A673 (cell line): ENCODE measurements around the gene SPRYD4. TPM values are rescaled to one million over a fixed set of nuclear protein-coding genes. Genes with fewer than 3 reads are reported as not detected.

ENCODE experiments used
- BruUV-seq: library from RNA; stranded (reverse); fragments of 400-500 nt; replicated peaks from 2 replicates; lab custom pipeline; 2021; lab: Mats Ljungman, UMichigan
- CTCF ChIA-PET: fragments of 300-600 bp; sonication (Branson Sonifier 250); formaldehyde crosslinking; loops from one replicate; lab custom pipeline; 2022; ENCODE audit warnings: antibody characterized with exemption; lab: Charles Lee
- POLR2A ChIA-PET: fragments of 300-600 bp; sonication (Branson Sonifier 250); formaldehyde crosslinking; loops from one replicate; lab custom pipeline; 2022; ENCODE audit warnings: antibody characterized with exemption; ENCODE audit not compliant: low non-redundant PET; lab: Charles Lee
- DNase-seq: peaks from one replicate; pipeline ENCODE4 v3.0.0-alpha.2; 2015; ENCODE audit warnings: low spot score
- H3K27ac ChIP-seq: fragments of 200-600 bp; sonication (generic); 2 replicates; pipeline ENCODE4 v1.5.1; 2016; ENCODE audit warnings: mixed run types, low read depth, mild to moderate bottlenecking, mixed read lengths, antibody characterized with exemption, low read length; ENCODE audit not compliant: poor library complexity, severe bottlenecking
- H3K27me3 ChIP-seq: fragments of 200-600 bp; sonication (generic); replicated peaks from 2 replicates; pipeline ENCODE4 v1.6.1; 2017; ENCODE audit warnings: mixed run types, low read depth, mild to moderate bottlenecking, mixed read lengths, antibody characterized with exemption, low read length; ENCODE audit not compliant: insufficient read depth, poor library complexity
- H3K36me3 ChIP-seq: fragments of 200-600 bp; sonication (generic); 2 replicates; pipeline ENCODE4 v1.6.1; 2016; ENCODE audit warnings: mixed run types, mild to moderate bottlenecking, mixed read lengths, antibody characterized with exemption, low read length; ENCODE audit not compliant: insufficient read depth, poor library complexity, severe bottlenecking
- H3K4me1 ChIP-seq: fragments of 200-600 bp; sonication (generic); 2 replicates; pipeline ENCODE4 v1.6.1; 2017; ENCODE audit warnings: mixed run types, mild to moderate bottlenecking, mixed read lengths, antibody characterized with exemption, low read length; ENCODE audit not compliant: insufficient read depth, poor library complexity, severe bottlenecking
- H3K4me3 ChIP-seq: fragments of 200-600 bp; sonication (generic); 2 replicates; pipeline ENCODE4 v1.5.1; 2016; ENCODE audit warnings: low read depth, mixed run types, mild to moderate bottlenecking, mixed read lengths, low read length; ENCODE audit not compliant: poor library complexity, severe bottlenecking
- H3K9me3 ChIP-seq: fragments of 200-600 bp; sonication (generic); 2 replicates; pipeline ENCODE4 v1.6.1; 2016; ENCODE audit warnings: mixed run types, low read depth, mild to moderate bottlenecking, mixed read lengths, antibody characterized with exemption, low read length; ENCODE audit not compliant: poor library complexity, severe bottlenecking
- CTCF ChIP-seq: fragments of 300-800, 200-600 bp; sonication (generic); conservative IDR thresholded peaks from 2 replicates; pipeline ENCODE4 v1.5.1; 2017; ENCODE audit warnings: low read depth, mild to moderate bottlenecking, antibody characterized with exemption, low read length, moderate library complexity, mixed read lengths
- EZH2 ChIP-seq: fragments of 200-600 bp; sonication (generic); IDR thresholded peaks from 2 replicates; pipeline ENCODE4 v1.6.1; 2017; ENCODE audit warnings: borderline replicate concordance, low read depth, mild to moderate bottlenecking, mixed read lengths, antibody characterized with exemption, low read length; ENCODE audit not compliant: poor library complexity, severe bottlenecking
- intact Hi-C: fragments of 100-400 bp; cut with micrococcal nuclease; formaldehyde crosslinking; loops from one replicate; pipeline ENCODE4 v1.10.0; 2022; ENCODE audit not compliant: unreplicated experiment
- total RNA-seq: library from RNA; stranded (reverse); gene quantifications from 2 replicates; pipeline ENCODE4 v1.2.3, GENCODE V29; 2021

The SPRYD4 gene
- total RNA-seq, 1 experiment from 2014 or later, result 4.7 TPM

GRCh38 chr12:56474389-56474788 lies 6.0 kb downstream of the SPRYD4 start:
- Histone ChIP-seq H3K4me3 (no peak overlapping the region), H3K27ac (no peak overlapping the region), H3K4me1 (peaks cover 3% of the 10 kb centered on the region), H3K27me3 (no peaks in the 10 kb centered on the region), H3K9me3 (no peaks in the 10 kb centered on the region), H3K36me3 (no peaks in the 10 kb centered on the region)
- CTCF ChIA-PET, result interaction anchor here (0.6 kb wide), 1 partner anchor 251 kb away, joined by 4 read pairs; no protein-coding TSS in a partner anchor
- intact Hi-C loops, result no loop called here
- DNase-seq, result no peak
- TF ChIP-seq EZH2, result no peak
- no TSS peak for BruUV-seq
- POLR2A ChIA-PET, result interaction anchor here (0.6 to 0.7 kb wide), 3 partner anchors 11 to 887 kb away, joined by 3 to 8 read pairs (median 3); no protein-coding TSS in a partner anchor

- BruUV-seq, result no TSS peak
- ChIA-PET CTCF (no interaction called here), POLR2A (no interaction called here)
- no peak overlapping the region for H3K4me3 ChIP-seq
- no peak overlapping the region for H3K27ac ChIP-seq
- no peaks in the 10 kb centered on the region for H3K9me3 ChIP-seq
- H3K36me3 ChIP-seq, result no peaks in the 10 kb centered on the region
- H3K4me1 ChIP-seq, result no peaks in the 10 kb centered on the region
- H3K27me3 ChIP-seq, result no peaks in the 10 kb centered on the region
- no peak for TF ChIP-seq CTCF
- TF ChIP-seq EZH2, result no peak
- DNase-seq, result no peak
- intact Hi-C loops, result no loop called here
Measured at GRCh38 chr12:56476143-56476542, 7.8 kb downstream of the SPRYD4 start.

- Histone ChIP-seq H3K36me3 (no peaks in the 10 kb centered on the region), H3K9me3 (no peaks in the 10 kb centered on the region), H3K27ac (no peak overlapping the region), H3K4me3 (no peak overlapping the region), H3K4me1 (no peaks in the 10 kb centered on the region), H3K27me3 (no peaks in the 10 kb centered on the region)
- CTCF ChIA-PET, result interaction anchor here (0.5 kb wide), 1 partner anchor 12 kb away, joined by 4 read pairs; no protein-coding TSS in a partner anchor
- no peak for TF ChIP-seq CTCF
- TF ChIP-seq EZH2, result no peak
- POLR2A ChIA-PET, result interaction anchor here (0.6 kb wide), 1 partner anchor 26 kb away, joined by 15 read pairs; no protein-coding TSS in a partner anchor
- DNase-seq, result no peak
- BruUV-seq, result no TSS peak
- intact Hi-C loops, result no loop called here
Measured at GRCh38 chr12:56476972-56477432, 8.6 kb downstream of the SPRYD4 start.
